ENCODE results near the gene CORO6. TPM values are rescaled to one million over a fixed set of nuclear protein-coding genes. Genes with fewer than 3 reads are reported as not detected.

The CORO6 gene
- total RNA-seq (1 to 10 TPM; 2.5 to 2.9 TPM), polyA plus RNA-seq (0.17 TPM)

DNA sequence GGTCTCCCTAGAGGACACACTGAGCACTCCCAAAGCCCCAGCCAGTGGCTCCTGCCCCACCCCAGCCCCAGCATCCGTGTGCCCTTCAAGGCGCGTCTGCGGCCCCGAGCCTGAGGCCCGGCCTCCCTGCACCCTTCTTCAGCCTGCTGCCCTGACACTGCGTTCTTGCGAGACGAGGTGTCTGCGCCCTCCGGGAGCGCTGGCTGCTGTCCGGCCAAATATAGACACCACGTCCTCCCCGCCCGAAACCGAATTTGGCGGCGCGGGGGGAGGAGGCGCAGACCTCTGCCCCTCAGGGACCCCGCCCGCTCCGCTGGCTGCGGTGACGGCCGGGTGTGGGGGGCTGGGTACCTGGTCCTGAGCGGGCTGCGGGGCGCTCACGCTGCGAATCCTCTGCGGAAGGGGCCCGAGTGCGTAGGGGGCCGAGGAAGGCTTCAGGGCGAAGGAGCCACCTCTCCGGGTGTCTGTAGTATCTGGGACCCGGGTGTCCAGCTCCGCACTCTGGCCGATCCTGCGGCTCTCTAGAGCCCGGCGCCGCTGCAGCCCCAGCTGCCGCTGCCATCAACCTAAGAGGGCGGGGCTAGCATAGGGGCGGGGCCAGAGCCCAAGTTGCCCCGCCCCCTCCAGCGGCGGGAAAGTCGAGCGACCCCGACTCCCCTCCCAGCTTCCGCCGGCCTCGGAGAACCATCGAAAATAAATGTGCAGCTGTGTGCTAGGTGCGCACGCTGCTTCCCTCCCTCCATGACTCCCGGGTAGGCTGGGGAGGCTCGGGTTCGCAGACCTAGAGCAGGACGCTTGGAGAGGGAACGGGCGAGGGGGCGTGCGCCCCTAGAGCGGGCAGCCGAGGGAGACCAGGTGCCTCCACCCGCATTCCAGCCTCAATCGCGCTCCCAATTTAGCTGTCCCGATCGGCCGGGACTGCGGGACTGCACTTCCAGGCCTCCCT is at the start of gene CORO6:
TSS of gene CORO6 (minus strand) at position 576 of the 946 bp plus-strand sequence. CDS start 1,491 bp downstream, outside the sequence.
- H3K9me3 ChIP-seq (ENCODE audit: low read length), result no peaks in the 10 kb centered on the region
- H3K4me1 Mint-ChIP-seq, result peaks cover 22 to 50% (median 39%) of the 10 kb centered on the region in 3 donors
- ChIA-PET CTCF (interaction anchor here (0.8 to 1.6 kb wide), 4 partner anchors 12 to 157 kb away, joined by 3 to 5 read pairs (median 4); no protein-coding TSS in a partner anchor), POLR2A (interaction anchor here (0.5 to 1.0 kb wide), 3 partner anchors 9 to 108 kb away, joined by 3 to 6 read pairs (median 4); no protein-coding TSS in a partner anchor)
- DNase-seq, result peak; percentile 51 to 77 (median 64)
- H3K4me3 ChIP-seq (ENCODE audit: low read length), result peak within 1 kb of the TSS; percentile 75
- H3K36me3 ChIP-seq (ENCODE audit: insufficient read depth, low read length), result no peaks in the 10 kb centered on the region
- no peaks in the 10 kb centered on the region for H3K9me3 Mint-ChIP-seq
- no peaks in the 10 kb centered on the region for H3K27me3 ChIP-seq (ENCODE audit: insufficient read depth, low read length, poor library complexity, severe bottlenecking)
- no peaks in the 10 kb centered on the region for H3K27me3 Mint-ChIP-seq
- peak within 1 kb of the TSS; percentile 56 to 93 (median 78) for H3K4me3 Mint-ChIP-seq
- H3K4me1 ChIP-seq (ENCODE audit: insufficient read depth, low read length), result peaks cover 25% of the 10 kb centered on the region
- peak within 1 kb of the TSS; percentile 17 to 84 (median 71) for H3K27ac Mint-ChIP-seq
- no peak within 1 kb of the TSS for H3K27ac ChIP-seq (ENCODE audit: low read depth, low read length)
- peaks cover 0 to 12% (median 2%) of the 10 kb centered on the region in 3 donors for H3K36me3 Mint-ChIP-seq

GRCh38 chr17:29671661-29672060 is 48.9 kb upstream of the CORO6 start:
- CTCF ChIA-PET, result interaction anchor here (2.2 kb wide), 1 partner anchor 54 kb away, joined by 6 read pairs; no protein-coding TSS in a partner anchor
- POLR2A ChIA-PET, result no interaction called here
- Mint-ChIP-seq H3K9me3 (no peaks in the 10 kb centered on the region), H3K4me1 (peaks cover 3 to 17% (median 11%) of the 10 kb centered on the region in 3 donors), H3K27me3 (no peaks in the 10 kb centered on the region), H3K27ac (peak overlapping the region in 2 of 8 donors; percentile 10 to 52), H3K4me3 (no peak overlapping the region), H3K36me3 (peaks cover 0 to 86% (median 23%) of the 10 kb centered on the region in 3 donors)
- Histone ChIP-seq H3K36me3 (ENCODE audit: insufficient read depth, low read length) (peaks cover 41% of the 10 kb centered on the region), H3K27ac (ENCODE audit: low read depth, low read length) (no peak overlapping the region), H3K9me3 (ENCODE audit: low read length) (no peaks in the 10 kb centered on the region), H3K4me1 (ENCODE audit: insufficient read depth, low read length) (peaks cover 8% of the 10 kb centered on the region), H3K4me3 (ENCODE audit: low read length) (no peak overlapping the region), H3K27me3 (ENCODE audit: insufficient read depth, low read length, poor library complexity, severe bottlenecking) (no peaks in the 10 kb centered on the region)
- no peak for DNase-seq

GRCh38 chr17:29669266-29669665 is 46.6 kb upstream of the CORO6 start:
- Histone ChIP-seq H3K9me3 (ENCODE audit: low read length) (no peaks in the 10 kb centered on the region), H3K4me3 (ENCODE audit: low read length) (no peak overlapping the region), H3K4me1 (ENCODE audit: insufficient read depth, low read length) (no peaks in the 10 kb centered on the region), H3K36me3 (ENCODE audit: insufficient read depth, low read length) (peaks cover 48% of the 10 kb centered on the region), H3K27ac (ENCODE audit: low read depth, low read length) (no peak overlapping the region), H3K27me3 (ENCODE audit: insufficient read depth, low read length, poor library complexity, severe bottlenecking) (no peaks in the 10 kb centered on the region)
- ChIA-PET CTCF (interaction anchor here (1.2 kb wide), 1 partner anchor 51 kb away, joined by 3 read pairs; no protein-coding TSS in a partner anchor), POLR2A (interaction anchor here (0.7 kb wide), 1 partner anchor 352 kb away, joined by 9 read pairs; no protein-coding TSS in a partner anchor)
- Mint-ChIP-seq H3K9me3 (no peaks in the 10 kb centered on the region), H3K27ac (no peak overlapping the region), H3K4me3 (no peak overlapping the region), H3K27me3 (no peaks in the 10 kb centered on the region), H3K4me1 (peaks cover 2 to 15% (median 7%) of the 10 kb centered on the region in 3 donors), H3K36me3 (peaks cover 0 to 85% (median 28%) of the 10 kb centered on the region in 3 donors)
- DNase-seq, result no peak

- Histone ChIP-seq H3K27ac (ENCODE audit: low read depth, low read length) (no peak overlapping the region), H3K36me3 (ENCODE audit: insufficient read depth, low read length) (peaks cover 56% of the 10 kb centered on the region), H3K27me3 (ENCODE audit: insufficient read depth, low read length, poor library complexity, severe bottlenecking) (no peaks in the 10 kb centered on the region), H3K9me3 (ENCODE audit: low read length) (no peaks in the 10 kb centered on the region), H3K4me1 (ENCODE audit: insufficient read depth, low read length) (no peaks in the 10 kb centered on the region), H3K4me3 (ENCODE audit: low read length) (no peak overlapping the region)
- peaks cover 1 to 14% (median 6%) of the 10 kb centered on the region in 3 donors for H3K4me1 Mint-ChIP-seq
- H3K36me3 Mint-ChIP-seq, result peaks cover 0 to 83% (median 28%) of the 10 kb centered on the region in 3 donors
- no peaks in the 10 kb centered on the region for H3K9me3 Mint-ChIP-seq
- DNase-seq, result no peak
- H3K27ac Mint-ChIP-seq, result peak overlapping the region in 3 of 8 donors; percentile 35 to 57 (median 36)
- no peaks in the 10 kb centered on the region for H3K27me3 Mint-ChIP-seq
- H3K4me3 Mint-ChIP-seq, result no peak overlapping the region
- POLR2A ChIA-PET, result no interaction called here
- CTCF ChIA-PET, result interaction anchor here (0.8 to 1.7 kb wide), 5 partner anchors 10 to 112 kb away, joined by 3 to 4 read pairs (median 3); no protein-coding TSS in a partner anchor
These were observed 45.3 kb upstream of the CORO6 start for GRCh38 chr17:29667969-29668368.

- no peaks in the 10 kb centered on the region for H3K27me3 ChIP-seq (ENCODE audit: insufficient read depth, low read length, poor library complexity, severe bottlenecking)
- H3K36me3 Mint-ChIP-seq, result peaks cover 0 to 85% (median 27%) of the 10 kb centered on the region in 3 donors
- H3K4me3 ChIP-seq (ENCODE audit: low read length), result no peak overlapping the region
- H3K27ac ChIP-seq (ENCODE audit: low read depth, low read length), result no peak overlapping the region
- no peaks in the 10 kb centered on the region for H3K9me3 ChIP-seq (ENCODE audit: low read length)
- peak overlapping the region in 7 of 8 donors; percentile 6 to 66 (median 43) for H3K27ac Mint-ChIP-seq
- peaks cover 6 to 25% (median 14%) of the 10 kb centered on the region in 3 donors for H3K4me1 Mint-ChIP-seq
- DNase-seq, result no peak
- no peaks in the 10 kb centered on the region for H3K27me3 Mint-ChIP-seq
- ChIA-PET CTCF (interaction anchor here (1.5 kb wide), 1 partner anchor 48 kb away, joined by 3 read pairs; no protein-coding TSS in a partner anchor), POLR2A (interaction anchor here (0.6 to 0.7 kb wide), 2 partner anchors 94 to 779 kb away, joined by 3 to 10 read pairs; no protein-coding TSS in a partner anchor)
- no peak overlapping the region for H3K4me3 Mint-ChIP-seq
- H3K4me1 ChIP-seq (ENCODE audit: insufficient read depth, low read length), result no peaks in the 10 kb centered on the region
- peaks cover 43% of the 10 kb centered on the region for H3K36me3 ChIP-seq (ENCODE audit: insufficient read depth, low read length)
- H3K9me3 Mint-ChIP-seq, result no peaks in the 10 kb centered on the region
These were observed 42.7 kb upstream of the CORO6 start for GRCh38 chr17:29665481-29665810.

DNA sequence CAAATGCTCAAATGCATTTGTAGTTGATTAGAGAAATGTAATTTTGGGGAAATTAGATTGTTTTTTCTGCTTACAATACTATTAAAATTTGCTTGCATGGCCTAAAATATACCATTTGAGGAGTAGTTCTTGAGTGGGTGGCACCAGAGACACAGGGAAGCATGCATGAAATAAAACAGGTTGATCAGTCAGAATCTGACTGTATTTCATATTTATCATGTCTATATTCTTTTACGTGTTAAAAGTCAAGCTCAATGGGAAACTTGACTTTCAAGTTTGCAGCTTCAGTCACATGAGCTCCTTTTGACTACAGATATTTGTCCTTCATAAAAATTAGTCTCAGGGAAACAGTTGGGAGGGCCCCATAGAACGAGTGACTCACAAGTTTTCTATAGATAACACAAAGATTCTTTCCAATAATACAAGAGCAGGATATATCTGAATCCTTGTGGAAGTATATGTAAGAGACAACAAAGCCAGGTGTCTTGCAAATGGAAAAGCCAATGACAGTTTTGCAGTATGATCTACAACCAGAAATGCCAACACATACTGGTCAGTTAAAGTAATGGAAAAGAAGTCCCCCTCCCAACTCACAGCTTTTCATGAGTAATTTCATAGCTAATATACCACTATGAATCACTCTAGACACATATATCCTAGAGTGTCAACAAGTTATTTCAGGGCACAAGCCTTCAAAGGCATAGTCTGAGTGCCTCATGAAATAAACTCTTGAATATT is 42.2 kb upstream of the CORO6 start:
- Mint-ChIP-seq H3K4me1 (peaks cover 7 to 27% (median 16%) of the 10 kb centered on the region in 3 donors), H3K27ac (peak overlapping the region in 5 of 8 donors; percentile 31 to 66 (median 50)), H3K4me3 (no peak overlapping the region), H3K9me3 (no peaks in the 10 kb centered on the region), H3K36me3 (peaks cover 0 to 81% (median 26%) of the 10 kb centered on the region in 3 donors), H3K27me3 (no peaks in the 10 kb centered on the region)
- H3K27me3 ChIP-seq (ENCODE audit: insufficient read depth, low read length, poor library complexity, severe bottlenecking), result no peaks in the 10 kb centered on the region
- no peaks in the 10 kb centered on the region for H3K4me1 ChIP-seq (ENCODE audit: insufficient read depth, low read length)
- peaks cover 38% of the 10 kb centered on the region for H3K36me3 ChIP-seq (ENCODE audit: insufficient read depth, low read length)
- DNase-seq, result no peak
- ChIA-PET CTCF (interaction anchor here (1.5 kb wide), 1 partner anchor 47 kb away, joined by 3 read pairs; no protein-coding TSS in a partner anchor), POLR2A (interaction anchor here (0.6 to 0.7 kb wide), 2 partner anchors 95 to 780 kb away, joined by 3 to 10 read pairs; no protein-coding TSS in a partner anchor)
- H3K4me3 ChIP-seq (ENCODE audit: low read length), result no peak overlapping the region
- no peaks in the 10 kb centered on the region for H3K9me3 ChIP-seq (ENCODE audit: low read length)
- H3K27ac ChIP-seq (ENCODE audit: low read depth, low read length), result no peak overlapping the region

DNA sequence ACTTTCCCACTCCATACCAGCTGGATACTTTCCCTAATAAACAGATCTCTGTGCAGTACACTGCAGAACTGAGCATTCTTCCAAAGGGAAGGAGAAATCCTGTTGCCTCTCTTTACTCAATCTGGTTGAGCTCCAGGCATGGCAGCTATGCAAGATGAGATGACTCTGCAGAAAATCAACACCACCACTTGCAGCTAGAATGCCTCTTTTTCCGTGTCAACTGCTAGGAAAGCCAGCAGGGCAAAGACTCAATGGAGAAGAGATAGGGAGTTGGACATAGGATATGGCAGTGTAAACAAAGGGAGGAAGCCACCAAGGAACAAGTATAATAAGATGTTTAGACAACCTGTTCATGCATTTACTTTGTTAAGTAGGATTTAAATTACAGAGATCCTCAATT is 40.4 kb upstream of the CORO6 start:
- DNase-seq, result no peak
- Mint-ChIP-seq H3K9me3 (no peaks in the 10 kb centered on the region), H3K27ac (peak overlapping the region in 5 of 8 donors; percentile 1 to 60 (median 34)), H3K4me3 (no peak overlapping the region), H3K36me3 (peaks cover 0 to 73% (median 26%) of the 10 kb centered on the region in 3 donors), H3K4me1 (peaks cover 13 to 33% (median 16%) of the 10 kb centered on the region in 3 donors), H3K27me3 (no peaks in the 10 kb centered on the region)
- H3K36me3 ChIP-seq (ENCODE audit: insufficient read depth, low read length), result peaks cover 38% of the 10 kb centered on the region
- H3K4me3 ChIP-seq (ENCODE audit: low read length), result no peak overlapping the region
- H3K4me1 ChIP-seq (ENCODE audit: insufficient read depth, low read length), result no peaks in the 10 kb centered on the region
- no peaks in the 10 kb centered on the region for H3K9me3 ChIP-seq (ENCODE audit: low read length)
- H3K27ac ChIP-seq (ENCODE audit: low read depth, low read length), result no peak overlapping the region
- ChIA-PET CTCF (no interaction called here), POLR2A (no interaction called here)
- H3K27me3 ChIP-seq (ENCODE audit: insufficient read depth, low read length, poor library complexity, severe bottlenecking), result no peaks in the 10 kb centered on the region

All from CD8-positive, alpha-beta memory T cell (primary cell).